PC-9 (cell line): Measurements from ENCODE around the gene SPI1. TPM values are rescaled to one million over a fixed set of nuclear protein-coding genes. Genes with fewer than 3 reads are reported as not detected.

Experiments
- BruUV-seq: library from RNA; stranded (reverse); fragments of 400-500 nt; replicated peaks from 2 replicates; lab custom pipeline; 2021; lab: Mats Ljungman, UMichigan
- CTCF ChIA-PET: fragments of 300-600 bp; sonication (Branson Sonifier 250); formaldehyde crosslinking; loops from one replicate; lab custom pipeline; 2022; ENCODE audit warnings: antibody characterized with exemption; lab: Charles Lee
- POLR2A ChIA-PET: fragments of 300-600 bp; sonication (Branson Sonifier 250); formaldehyde crosslinking; loops from one replicate; lab custom pipeline; 2022; ENCODE audit warnings: antibody characterized with exemption; ENCODE audit not compliant: unreplicated experiment; lab: Charles Lee
- DNase-seq, 2 experiments: peaks; one replicate each; pipeline versions ENCODE4 v3.0.0 to v3.0.0-alpha.2; 2015 to 2022; ENCODE audit warnings: mixed read lengths in 1 of 2
- H2AFZ ChIP-seq: fragments of 200-600 bp; sonication (generic); 2 replicates; pipeline ENCODE4 v1.8.1; 2017; ENCODE audit warnings: antibody characterized with exemption
- H3F3A ChIP-seq: fragments of 200-600 bp; sonication (generic); 2 replicates; pipeline ENCODE4 v1.8.1; 2017; ENCODE audit warnings: antibody characterized with exemption, mild to moderate bottlenecking, low read depth; ENCODE audit not compliant: insufficient read depth
- H3K27ac ChIP-seq: fragments of 200-600 bp; sonication (generic); 2 replicates; pipeline ENCODE4 v1.6.1; 2016; ENCODE audit warnings: mixed run types
- H3K27me3 ChIP-seq: fragments of 200-600 bp; sonication (generic); 2 replicates; pipeline ENCODE4 v1.6.1; 2016; ENCODE audit warnings: low read depth, mixed run types; ENCODE audit not compliant: insufficient read depth
- H3K36me3 ChIP-seq: fragments of 200-600 bp; sonication (generic); 2 replicates; pipeline ENCODE4 v1.6.1; 2016; ENCODE audit warnings: low read depth, mixed run types
- H3K4me1 ChIP-seq: fragments of 200-600 bp; sonication (generic); replicated peaks from 2 replicates; pipeline ENCODE4 v1.6.1; 2016; ENCODE audit warnings: mixed run types; ENCODE audit not compliant: insufficient read depth
- H3K4me2 ChIP-seq: fragments of 200-600 bp; sonication (generic); 2 replicates; pipeline ENCODE4 v1.6.1; 2017; ENCODE audit warnings: mixed run types
- H3K4me3 ChIP-seq: fragments of 200-600 bp; sonication (generic); 2 replicates; pipeline ENCODE4 v1.6.1; 2016; ENCODE audit warnings: mixed run types
- H3K79me2 ChIP-seq: fragments of 200-600 bp; sonication (generic); 2 replicates; pipeline ENCODE4 v1.6.1; 2017; ENCODE audit warnings: low read depth, mixed run types
- H3K9me2 ChIP-seq: fragments of 200-600 bp; sonication (generic); 2 replicates; pipeline ENCODE4 v1.8.1; 2017; ENCODE audit warnings: mild to moderate bottlenecking; ENCODE audit not compliant: insufficient read depth
- H3K9me3 ChIP-seq: fragments of 200-600 bp; sonication (generic); 2 replicates; pipeline ENCODE4 v1.8.1; 2016; ENCODE audit warnings: low read depth; ENCODE audit not compliant: insufficient read depth
- H4K20me1 ChIP-seq: fragments of 200-600 bp; sonication (generic); 2 replicates; pipeline ENCODE4 v1.8.1; 2017; ENCODE audit not compliant: insufficient read depth
- EZH2 ChIP-seq: fragments of 200-600 bp; sonication (generic); IDR thresholded peaks from 2 replicates; pipeline ENCODE4 v1.8.0; 2017; ENCODE audit warnings: antibody characterized with exemption, low read depth
- intact Hi-C: fragments of 100-400 bp; cut with micrococcal nuclease; formaldehyde crosslinking; loops from one replicate; pipeline ENCODE4 v1.10.0; 2022; ENCODE audit not compliant: unreplicated experiment
- total RNA-seq: library from RNA; stranded (reverse); gene quantifications from 2 replicates; pipeline ENCODE4 v1.2.3, GENCODE V29; 2021
- TF ChIP-seq, protein P1 (sequence below): fragments of 200-600 bp; sonication (generic); conservative IDR thresholded peaks from 2 replicates; pipeline ENCODE4 v1.6.1; 2017; ENCODE audit warnings: mixed run types, antibody characterized with exemption, mild to moderate bottlenecking, moderate library complexity

Gene SPI1
- total RNA-seq, 1 experiment from 2014 or later: not detected

- TF ChIP-seq, protein P1, sequence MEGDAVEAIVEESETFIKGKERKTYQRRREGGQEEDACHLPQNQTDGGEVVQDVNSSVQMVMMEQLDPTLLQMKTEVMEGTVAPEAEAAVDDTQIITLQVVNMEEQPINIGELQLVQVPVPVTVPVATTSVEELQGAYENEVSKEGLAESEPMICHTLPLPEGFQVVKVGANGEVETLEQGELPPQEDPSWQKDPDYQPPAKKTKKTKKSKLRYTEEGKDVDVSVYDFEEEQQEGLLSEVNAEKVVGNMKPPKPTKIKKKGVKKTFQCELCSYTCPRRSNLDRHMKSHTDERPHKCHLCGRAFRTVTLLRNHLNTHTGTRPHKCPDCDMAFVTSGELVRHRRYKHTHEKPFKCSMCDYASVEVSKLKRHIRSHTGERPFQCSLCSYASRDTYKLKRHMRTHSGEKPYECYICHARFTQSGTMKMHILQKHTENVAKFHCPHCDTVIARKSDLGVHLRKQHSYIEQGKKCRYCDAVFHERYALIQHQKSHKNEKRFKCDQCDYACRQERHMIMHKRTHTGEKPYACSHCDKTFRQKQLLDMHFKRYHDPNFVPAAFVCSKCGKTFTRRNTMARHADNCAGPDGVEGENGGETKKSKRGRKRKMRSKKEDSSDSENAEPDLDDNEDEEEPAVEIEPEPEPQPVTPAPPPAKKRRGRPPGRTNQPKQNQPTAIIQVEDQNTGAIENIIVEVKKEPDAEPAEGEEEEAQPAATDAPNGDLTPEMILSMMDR: no peak
- no peak for TF ChIP-seq EZH2
- Histone ChIP-seq H3K36me3 (no peaks in the 10 kb centered on the region), H3K4me2 (no peak overlapping the region), H3K4me1 (no peaks in the 10 kb centered on the region), H3K9me2 (no peaks in the 10 kb centered on the region), H3K27me3 (no peaks in the 10 kb centered on the region), H3K79me2 (no peaks in the 10 kb centered on the region), H3K9me3 (no peaks in the 10 kb centered on the region), H3K27ac (no peak overlapping the region), H4K20me1 (no peaks in the 10 kb centered on the region), H2AFZ (no peak overlapping the region), H3F3A (no peaks in the 10 kb centered on the region), H3K4me3 (no peak overlapping the region)
- ChIA-PET POLR2A (no interaction called here), CTCF (interaction anchor here (0.5 kb wide), 1 partner anchor 83 kb away, joined by 3 read pairs; no protein-coding TSS in a partner anchor)
- DNase-seq: no peak
- intact Hi-C loops: no loop called here
- BruUV-seq: no TSS peak
Measured at GRCh38 chr11:47338396-47339241, 39.7 kb downstream of the SPI1 start.

GRCh38 chr11:47337229-47337924 lies 41.0 kb downstream of the SPI1 start:
- CTCF ChIA-PET: no interaction called here
- H3F3A ChIP-seq: no peaks in the 10 kb centered on the region
- intact Hi-C loops: no loop called here
- H3K9me3 ChIP-seq: no peaks in the 10 kb centered on the region
- H3K27ac ChIP-seq: no peak overlapping the region
- peak; percentile 37 to 59 for DNase-seq
- H3K9me2 ChIP-seq: no peaks in the 10 kb centered on the region
- H3K4me2 ChIP-seq: no peak overlapping the region
- H2AFZ ChIP-seq: no peak overlapping the region
- no TSS peak for BruUV-seq
- no peaks in the 10 kb centered on the region for H4K20me1 ChIP-seq
- H3K27me3 ChIP-seq: no peaks in the 10 kb centered on the region
- no peaks in the 10 kb centered on the region for H3K36me3 ChIP-seq
- POLR2A ChIA-PET: interaction anchor here (0.6 kb wide), 1 partner anchor 218 kb away, joined by 4 read pairs; no protein-coding TSS in a partner anchor
- H3K4me1 ChIP-seq: no peaks in the 10 kb centered on the region
- TF ChIP-seq EZH2: no peak
- TF ChIP-seq, protein P1: no peak
- no peaks in the 10 kb centered on the region for H3K79me2 ChIP-seq
- no peak overlapping the region for H3K4me3 ChIP-seq

DNA sequence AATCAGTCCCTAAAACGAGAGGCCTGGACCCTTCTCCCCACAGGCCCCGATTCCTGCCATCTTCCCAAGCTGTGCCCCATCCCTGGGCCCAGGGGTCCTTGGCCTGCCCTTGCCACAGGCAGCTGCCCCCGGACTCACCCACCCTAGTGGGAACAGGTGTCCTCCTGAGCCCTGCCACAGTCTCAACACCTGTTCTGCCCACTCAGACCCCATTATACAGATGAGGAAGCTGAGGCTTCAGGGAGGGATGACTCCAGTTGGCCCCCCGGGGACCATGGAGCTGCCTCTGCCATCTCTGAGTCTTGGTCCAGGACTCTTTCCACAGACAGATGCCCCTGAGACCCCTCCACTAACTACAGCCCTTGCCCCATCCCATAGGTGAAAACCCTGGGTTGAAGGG lies 41.8 kb downstream of the SPI1 start:
- H4K20me1 ChIP-seq: no peaks in the 10 kb centered on the region
- intact Hi-C loops: no loop called here
- no peaks in the 10 kb centered on the region for H3K9me2 ChIP-seq
- ChIA-PET CTCF (no interaction called here), POLR2A (interaction anchor here (0.6 kb wide), 1 partner anchor 217 kb away, joined by 4 read pairs; no protein-coding TSS in a partner anchor)
- TF ChIP-seq, protein P1: no peak
- TF ChIP-seq EZH2: no peak
- no peaks in the 10 kb centered on the region for H3K36me3 ChIP-seq
- no TSS peak for BruUV-seq
- no peak for DNase-seq
- H3F3A ChIP-seq: no peaks in the 10 kb centered on the region
- no peak overlapping the region for H3K27ac ChIP-seq
- no peaks in the 10 kb centered on the region for H3K27me3 ChIP-seq
- no peak overlapping the region for H3K4me3 ChIP-seq
- no peak overlapping the region for H2AFZ ChIP-seq
- no peak overlapping the region for H3K4me2 ChIP-seq
- no peaks in the 10 kb centered on the region for H3K4me1 ChIP-seq
- no peaks in the 10 kb centered on the region for H3K79me2 ChIP-seq
- H3K9me3 ChIP-seq: no peaks in the 10 kb centered on the region
